ENCODE data around the gene GSN. TPM values are rescaled to one million over a fixed set of nuclear protein-coding genes. Genes with fewer than 3 reads are reported as not detected.

GSN gene
- total and polyA plus RNA-seq, 11 donors: 379 to 2,088 (median 689) TPM

DNA sequence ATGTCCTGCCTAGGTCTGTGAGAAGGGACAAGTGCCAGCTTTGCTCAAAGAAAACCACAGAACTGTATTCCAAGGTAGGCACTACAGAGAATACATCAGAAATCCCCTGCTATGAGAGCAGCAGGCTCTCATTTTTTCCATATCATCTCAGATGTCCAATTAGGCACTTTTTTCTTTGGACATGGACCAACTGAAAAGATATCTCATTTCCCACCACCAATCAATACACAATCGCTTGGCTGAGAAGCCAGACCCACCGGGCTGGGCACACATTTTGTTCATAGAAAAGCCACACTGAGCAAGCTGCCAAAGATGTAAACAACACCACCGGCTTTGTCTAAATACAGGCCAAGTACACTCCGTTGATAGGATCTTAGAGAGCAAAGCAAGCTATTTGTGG is 76.2 kb downstream of the GSN start:
- Histone ChIP-seq H3K4me1 (peaks cover 3 to 60% (median 22%) of the 10 kb centered on the region in 12 donors), H3K27me3 (no peaks in the 10 kb centered on the region), H3K9me3 (no peaks in the 10 kb centered on the region), H3K27ac (peak overlapping the region in 9 of 12 donors; percentile 1 to 63 (median 22)), H3K4me3 (no peak overlapping the region), H3K36me3 (peaks cover 4 to 100% (median 100%) of the 10 kb centered on the region in 9 donors)
- DNase-seq (no peak), ATAC-seq (no peak)
- no peak for TF ChIP-seq POLR2A (IDR thresholded peaks at IDR 0.05)
- TF ChIP-seq, protein P1, sequence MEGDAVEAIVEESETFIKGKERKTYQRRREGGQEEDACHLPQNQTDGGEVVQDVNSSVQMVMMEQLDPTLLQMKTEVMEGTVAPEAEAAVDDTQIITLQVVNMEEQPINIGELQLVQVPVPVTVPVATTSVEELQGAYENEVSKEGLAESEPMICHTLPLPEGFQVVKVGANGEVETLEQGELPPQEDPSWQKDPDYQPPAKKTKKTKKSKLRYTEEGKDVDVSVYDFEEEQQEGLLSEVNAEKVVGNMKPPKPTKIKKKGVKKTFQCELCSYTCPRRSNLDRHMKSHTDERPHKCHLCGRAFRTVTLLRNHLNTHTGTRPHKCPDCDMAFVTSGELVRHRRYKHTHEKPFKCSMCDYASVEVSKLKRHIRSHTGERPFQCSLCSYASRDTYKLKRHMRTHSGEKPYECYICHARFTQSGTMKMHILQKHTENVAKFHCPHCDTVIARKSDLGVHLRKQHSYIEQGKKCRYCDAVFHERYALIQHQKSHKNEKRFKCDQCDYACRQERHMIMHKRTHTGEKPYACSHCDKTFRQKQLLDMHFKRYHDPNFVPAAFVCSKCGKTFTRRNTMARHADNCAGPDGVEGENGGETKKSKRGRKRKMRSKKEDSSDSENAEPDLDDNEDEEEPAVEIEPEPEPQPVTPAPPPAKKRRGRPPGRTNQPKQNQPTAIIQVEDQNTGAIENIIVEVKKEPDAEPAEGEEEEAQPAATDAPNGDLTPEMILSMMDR (IDR thresholded peaks at IDR 0.05): no peak
- 28 to 41% (median 36%) methylated on average over 4 of the region's 4 CpGs for WGBS, 4 donors
- intact Hi-C loops (cut with DNase I): loop anchor here in 1 of 10 donors (2.0 kb wide), 1 partner anchor 17 kb away; no protein-coding TSS in a partner anchor

DNA sequence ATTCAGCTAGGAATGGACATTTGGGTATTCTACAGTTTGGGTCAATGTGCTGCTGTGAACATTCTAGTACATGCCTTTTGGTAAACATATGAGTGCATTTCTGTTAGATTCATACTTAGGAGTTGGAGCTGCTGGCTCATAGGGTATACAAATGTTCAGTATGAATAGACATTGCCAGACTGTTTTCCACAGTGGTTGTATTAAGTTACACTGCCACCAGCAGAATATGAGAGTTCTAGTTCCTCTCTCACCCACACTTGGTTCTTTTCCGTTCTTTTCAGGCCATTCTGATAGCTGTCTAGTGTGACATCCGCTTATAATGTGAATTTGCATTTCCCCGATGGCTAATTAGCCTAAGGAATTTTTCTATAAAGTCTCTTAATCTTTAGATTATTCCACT is 77.1 kb downstream of the GSN start:
- H3K4me1 ChIP-seq: peaks cover 3 to 66% (median 28%) of the 10 kb centered on the region in 12 donors
- TF ChIP-seq, protein P1 (IDR thresholded peaks at IDR 0.05): no peak
- no peak for TF ChIP-seq POLR2A (IDR thresholded peaks at IDR 0.05)
- WGBS, 4 donors: 67 to 84% (median 71%) methylated on average over 3 of the region's 3 CpGs
- peaks cover 4 to 100% (median 97%) of the 10 kb centered on the region in 9 donors for H3K36me3 ChIP-seq
- DNase-seq (no peak), ATAC-seq (no peak)
- no peaks in the 10 kb centered on the region for H3K27me3 ChIP-seq
- no peaks in the 10 kb centered on the region for H3K9me3 ChIP-seq
- peak overlapping the region in 6 of 12 donors; percentile 1 to 63 (median 20) for H3K27ac ChIP-seq
- no peak overlapping the region for H3K4me3 ChIP-seq
- intact Hi-C loops (cut with DNase I): loop anchor here in 1 of 10 donors (2.0 kb wide), 1 partner anchor 18 kb away; no protein-coding TSS in a partner anchor

DNA sequence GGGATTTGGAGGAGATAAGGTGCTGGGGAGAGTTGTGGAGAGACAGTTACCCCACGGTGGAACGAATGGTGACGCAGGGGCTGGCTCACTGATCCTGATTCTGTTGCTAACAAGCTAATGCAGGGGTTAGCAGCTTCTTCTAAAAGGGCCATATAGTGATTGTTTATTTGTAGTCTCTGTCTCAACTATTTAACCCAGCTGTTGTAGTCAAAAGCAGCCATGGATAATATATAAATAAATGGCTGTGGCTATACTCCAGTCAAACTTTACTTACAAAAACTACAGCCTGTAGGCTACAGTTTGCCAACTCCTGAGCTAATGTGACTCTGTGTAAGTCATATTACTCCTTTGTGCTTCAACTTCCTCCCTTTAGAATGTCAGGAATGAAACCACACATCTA is 80.3 kb downstream of the GSN start:
- no peak for ATAC-seq
- no peak overlapping the region for H3K4me3 ChIP-seq

DNA sequence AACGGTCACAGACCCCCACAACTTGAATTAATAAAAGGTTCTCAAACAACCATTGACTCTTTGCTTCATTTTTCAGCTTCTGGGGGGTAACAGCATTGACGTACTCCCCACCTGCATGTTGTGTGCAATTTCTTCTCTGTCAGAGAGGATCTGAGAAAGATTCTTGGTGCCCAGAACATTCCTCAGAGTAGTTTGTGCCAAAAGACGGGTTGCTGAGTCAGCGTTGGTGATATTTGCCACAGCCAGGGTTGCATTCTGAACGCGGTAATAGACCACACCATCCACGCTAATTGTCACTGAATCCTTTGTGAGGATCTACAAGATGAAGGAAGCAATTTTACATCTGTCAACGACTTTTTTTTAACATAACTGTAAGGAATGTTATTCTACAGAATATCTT is 81.0 kb downstream of the GSN start:
- DNase-seq (no peak), ATAC-seq (no peak)
- Histone ChIP-seq H3K27me3 (no peaks in the 10 kb centered on the region), H3K36me3 (peaks cover 4 to 96% (median 89%) of the 10 kb centered on the region in 9 donors), H3K9me3 (no peaks in the 10 kb centered on the region), H3K4me1 (peaks cover 21 to 95% (median 64%) of the 10 kb centered on the region in 12 donors), H3K27ac (peak overlapping the region in 8 of 12 donors; percentile 4 to 97 (median 90)), H3K4me3 (no peak overlapping the region)
- WGBS, 4 donors: 55 to 66% (median 61%) methylated on average over 8 of the region's 8 CpGs
- TF ChIP-seq, protein P1 (IDR thresholded peaks at IDR 0.05): no peak
- no peak for TF ChIP-seq POLR2A (IDR thresholded peaks at IDR 0.05)
- intact Hi-C loops (cut with DNase I): loop anchor here in 1 of 10 donors (2.0 kb wide), 1 partner anchor 20 kb away; no protein-coding TSS in a partner anchor

More for the DNA sequence above, 80.3 kb downstream of the GSN start:
- Histone ChIP-seq H3K27ac (peak overlapping the region in 6 of 12 donors; percentile 3 to 97 (median 84)), H3K36me3 (peaks cover 4 to 96% (median 91%) of the 10 kb centered on the region in 9 donors), H3K9me3 (no peaks in the 10 kb centered on the region), H3K4me1 (peaks cover 17 to 93% (median 58%) of the 10 kb centered on the region in 12 donors), H3K27me3 (no peaks in the 10 kb centered on the region)
- intact Hi-C loops (cut with DNase I): loop anchor here in 1 of 10 donors (2.0 kb wide), 1 partner anchor 19 kb away; no protein-coding TSS in a partner anchor
- 70 to 80% (median 72%) methylated on average over 3 of the region's 3 CpGs for WGBS, 4 donors
- no peak for TF ChIP-seq POLR2A (IDR thresholded peaks at IDR 0.05)
- DNase-seq: no peak

All from heart left ventricle (tissue), 16 donors.